Osteoblast (primary cell): ENCODE results near the gene FTO. TPM values are rescaled to one million over a fixed set of nuclear protein-coding genes. Genes with fewer than 3 reads are reported as not detected.

ENCODE experiments used
- DNase-seq: peaks from one replicate; pipeline ENCODE4 v3.0.0; 2011; ENCODE audit warnings: low spot score, mixed read lengths; ENCODE audit not compliant: insufficient read length; ENCODE audit errors: missing footprints
- H2AFZ ChIP-seq: 2 replicates; pipeline ENCODE4 v1.6.0; 2011; ENCODE audit warnings: mild to moderate bottlenecking, low read length
- H3K27ac ChIP-seq: 2 replicates; pipeline ENCODE4 v1.5.1; 2011; ENCODE audit warnings: mild to moderate bottlenecking, low read depth, low read length, moderate library complexity
- H3K27me3 ChIP-seq: 2 replicates; pipeline ENCODE4 v1.6.0; 2012; ENCODE audit warnings: mild to moderate bottlenecking, control low read depth, inconsistent platforms, low read length, moderate library complexity; ENCODE audit not compliant: insufficient read depth
- H3K36me3 ChIP-seq: 2 replicates; pipeline ENCODE4 v1.5.1; 2011; ENCODE audit warnings: mild to moderate bottlenecking, low read length, control low read depth, moderate library complexity; ENCODE audit not compliant: insufficient read depth
- H3K4me1 ChIP-seq: 2 replicates; pipeline ENCODE4 v1.5.1; 2011; ENCODE audit warnings: mild to moderate bottlenecking, low read length, control low read depth, moderate library complexity; ENCODE audit not compliant: insufficient read depth
- H3K4me2 ChIP-seq: 2 replicates; pipeline ENCODE4 v1.6.0; 2011; ENCODE audit warnings: mild to moderate bottlenecking, low read length; ENCODE audit not compliant: insufficient read depth
- H3K4me3 ChIP-seq: fragments of 200-600 bp; sonication (generic); 3 replicates; pipeline ENCODE4 v1.5.1; 2012; ENCODE audit warnings: mild to moderate bottlenecking, low read length, inconsistent platforms; ENCODE audit not compliant: insufficient read depth
- H3K79me2 ChIP-seq: 2 replicates; pipeline ENCODE4 v1.6.0; 2012; ENCODE audit warnings: mild to moderate bottlenecking, low read length, control low read depth, inconsistent platforms; ENCODE audit not compliant: insufficient read depth
- H3K9me3 ChIP-seq: 2 replicates; pipeline ENCODE4 v1.5.1; 2011; ENCODE audit warnings: low read depth, low read length, control low read depth
- H4K20me1 ChIP-seq: 2 replicates; pipeline ENCODE4 v1.6.0; 2012; ENCODE audit warnings: mild to moderate bottlenecking, low read length, control low read depth; ENCODE audit not compliant: insufficient read depth
- CTCF ChIP-seq: IDR thresholded peaks from 2 replicates; pipeline ENCODE4 v1.5.1; 2011; ENCODE audit warnings: mild to moderate bottlenecking, low read depth, low read length, moderate library complexity; ENCODE audit errors: extremely low read depth
- total RNA-seq: library from RNA; depleted of rRNA; stranded (reverse); fragments of >200 nt; gene quantifications from 2 replicates; pipeline ENCODE4 v1.2.3, GENCODE V29; 2012

The FTO gene
- total RNA-seq, 1 donor, result 152 TPM

- Histone ChIP-seq H3K4me1 (peaks cover 10% of the 10 kb centered on the region), H3K79me2 (peaks cover 2% of the 10 kb centered on the region), H3K4me3 (no peak overlapping the region), H3K27me3 (no peaks in the 10 kb centered on the region), H2AFZ (no peak overlapping the region), H3K9me3 (no peaks in the 10 kb centered on the region), H4K20me1 (no peaks in the 10 kb centered on the region), H3K36me3 (no peaks in the 10 kb centered on the region), H3K4me2 (peak overlapping the region; percentile 52), H3K27ac (no peak overlapping the region)
- DNase-seq, result no peak
- no peak for TF ChIP-seq CTCF
Observed at GRCh38 chr16:53948734-53949430, 244.9 kb downstream of the FTO start.

GRCh38 chr16:53949715-53950410, 245.9 kb downstream of the FTO start:
- Histone ChIP-seq H3K79me2 (peaks cover 2% of the 10 kb centered on the region), H3K4me2 (peak overlapping the region; percentile 52), H2AFZ (no peak overlapping the region)

GRCh38 chr16:53950677-53951076, 246.7 kb downstream of the FTO start:
- no peak for TF ChIP-seq CTCF
- no peak for DNase-seq

More at GRCh38 chr16:53949715-53950410, 245.9 kb downstream of the FTO start:
- H3K4me1 ChIP-seq, result peaks cover 10% of the 10 kb centered on the region
- no peaks in the 10 kb centered on the region for H3K27me3 ChIP-seq
- H3K27ac ChIP-seq, result no peak overlapping the region
- TF ChIP-seq CTCF, result no peak
- H3K9me3 ChIP-seq, result no peaks in the 10 kb centered on the region
- H3K4me3 ChIP-seq, result peak overlapping the region; percentile 24
- DNase-seq, result no peak
- H4K20me1 ChIP-seq, result no peaks in the 10 kb centered on the region
- H3K36me3 ChIP-seq, result no peaks in the 10 kb centered on the region

More at GRCh38 chr16:53950677-53951076, 246.7 kb downstream of the FTO start:
- peaks cover 10% of the 10 kb centered on the region for H3K4me1 ChIP-seq
- H3K27ac ChIP-seq, result no peak overlapping the region
- no peaks in the 10 kb centered on the region for H3K36me3 ChIP-seq
- no peaks in the 10 kb centered on the region for H4K20me1 ChIP-seq
- peaks cover 2% of the 10 kb centered on the region for H3K79me2 ChIP-seq
- no peak overlapping the region for H2AFZ ChIP-seq
- no peak overlapping the region for H3K4me3 ChIP-seq
- no peaks in the 10 kb centered on the region for H3K27me3 ChIP-seq
- H3K9me3 ChIP-seq, result no peaks in the 10 kb centered on the region
- no peak overlapping the region for H3K4me2 ChIP-seq
